HUES64 (cell line): Measurements from ENCODE around the gene TRPT1.

Experiments
- H3K27ac ChIP-seq: 2 replicates; pipeline ENCODE4 v1.7.0; 2013; ENCODE audit warnings: low read depth, low read length, inconsistent platforms
- H3K27me3 ChIP-seq: 2 replicates; pipeline ENCODE4 v1.6.1; 2013; ENCODE audit warnings: mild to moderate bottlenecking, low read length; ENCODE audit not compliant: insufficient read depth
- H3K36me3 ChIP-seq: 2 replicates; pipeline ENCODE4 v1.6.1; 2013; ENCODE audit warnings: mild to moderate bottlenecking, low read length; ENCODE audit not compliant: insufficient read depth
- H3K4me1 ChIP-seq: 2 replicates; pipeline ENCODE4 v1.6.1; 2013; ENCODE audit warnings: mild to moderate bottlenecking, low read length, moderate library complexity; ENCODE audit not compliant: insufficient read depth
- H3K4me3 ChIP-seq: 2 replicates; pipeline ENCODE4 v1.5.1; 2013; ENCODE audit warnings: mild to moderate bottlenecking, low read length, moderate library complexity
- H3K9ac ChIP-seq: 2 replicates; pipeline ENCODE4 v1.6.1; 2013; ENCODE audit warnings: mild to moderate bottlenecking, low read depth, low read length
- H3K9me3 ChIP-seq: 2 replicates; pipeline ENCODE4 v1.6.1; 2013; ENCODE audit warnings: low read depth, low read length; ENCODE audit not compliant: insufficient read depth
- WGBS: fragments of 150-250, 120-280 bp; methylation state at CpG from one replicate; pipeline ENCODE4 v1.1.7; 2013; ENCODE audit warnings: missing lambda C conversion rate; 5-methylcytosine and 5-hydroxymethylcytosine counted together

The TRPT1 gene

DNA sequence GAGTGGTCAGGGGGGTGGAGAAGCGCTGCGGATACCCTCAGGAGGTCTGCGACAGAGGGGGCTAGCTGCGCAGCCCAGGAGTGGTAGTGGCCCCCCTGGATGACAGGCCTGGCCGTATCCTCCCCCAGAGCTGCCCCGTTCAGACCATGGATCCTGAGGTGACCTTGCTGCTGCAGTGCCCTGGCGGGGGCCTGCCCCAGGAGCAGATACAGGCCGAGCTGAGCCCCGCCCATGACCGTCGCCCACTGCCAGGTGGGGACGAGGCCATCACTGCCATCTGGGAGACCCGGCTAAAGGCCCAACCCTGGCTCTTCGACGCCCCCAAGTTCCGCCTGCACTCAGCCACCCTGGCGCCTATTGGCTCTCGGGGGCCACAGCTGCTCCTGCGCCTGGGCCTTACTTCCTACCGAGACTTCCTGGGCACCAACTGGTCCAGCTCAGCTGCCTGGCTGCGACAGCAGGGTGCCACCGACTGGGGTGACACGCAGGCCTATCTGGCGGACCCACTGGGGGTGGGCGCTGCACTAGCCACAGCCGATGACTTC, 593 bp upstream of the TRPT1 start:
- H3K27ac ChIP-seq, result peak overlapping the region; percentile 28; the same call in 1 of the 2 replicates
- peaks cover 11% of the 10 kb centered on the region; the same call in 1 of the 2 replicates for H3K4me1 ChIP-seq

GRCh38 chr11:64224891-64225607, 937 bp downstream of the TRPT1 start:
- Histone ChIP-seq H3K27ac (no peak overlapping the region; the same call in 1 of the 2 replicates), H3K27me3 (no peaks in the 10 kb centered on the region), H3K4me3 (peak overlapping the region; percentile 82), H3K36me3 (peaks cover 12% of the 10 kb centered on the region), H3K9me3 (no peaks in the 10 kb centered on the region), H3K9ac (peak overlapping the region; percentile 75), H3K4me1 (peaks cover 11% of the 10 kb centered on the region; the same call in 1 of the 2 replicates)
- 75% methylated on average over 22 of the region's 22 CpGs for whole genome bisulfite sequencing

More for the DNA sequence above, 593 bp upstream of the TRPT1 start:
- Histone ChIP-seq H3K27me3 (no peaks in the 10 kb centered on the region), H3K4me3 (peak overlapping the region; percentile 82), H3K36me3 (peaks cover 4% of the 10 kb centered on the region; the same call in 1 of the 2 replicates), H3K9ac (peak overlapping the region; percentile 82), H3K9me3 (no peaks in the 10 kb centered on the region)
- 35% methylated on average over 26 of the region's 26 CpGs for WGBS

- Histone ChIP-seq H3K4me3 (no peak overlapping the region), H3K9me3 (no peaks in the 10 kb centered on the region), H3K9ac (no peak overlapping the region), H3K27me3 (no peaks in the 10 kb centered on the region), H3K27ac (no peak overlapping the region), H3K4me1 (peaks cover 11% of the 10 kb centered on the region; the same call in 1 of the 2 replicates), H3K36me3 (peaks cover 18% of the 10 kb centered on the region)
- 94% methylated on average over 17 of the region's 17 CpGs for WGBS
These were observed 1.7 kb downstream of the TRPT1 start for GRCh38 chr11:64224151-64224890.

DNA sequence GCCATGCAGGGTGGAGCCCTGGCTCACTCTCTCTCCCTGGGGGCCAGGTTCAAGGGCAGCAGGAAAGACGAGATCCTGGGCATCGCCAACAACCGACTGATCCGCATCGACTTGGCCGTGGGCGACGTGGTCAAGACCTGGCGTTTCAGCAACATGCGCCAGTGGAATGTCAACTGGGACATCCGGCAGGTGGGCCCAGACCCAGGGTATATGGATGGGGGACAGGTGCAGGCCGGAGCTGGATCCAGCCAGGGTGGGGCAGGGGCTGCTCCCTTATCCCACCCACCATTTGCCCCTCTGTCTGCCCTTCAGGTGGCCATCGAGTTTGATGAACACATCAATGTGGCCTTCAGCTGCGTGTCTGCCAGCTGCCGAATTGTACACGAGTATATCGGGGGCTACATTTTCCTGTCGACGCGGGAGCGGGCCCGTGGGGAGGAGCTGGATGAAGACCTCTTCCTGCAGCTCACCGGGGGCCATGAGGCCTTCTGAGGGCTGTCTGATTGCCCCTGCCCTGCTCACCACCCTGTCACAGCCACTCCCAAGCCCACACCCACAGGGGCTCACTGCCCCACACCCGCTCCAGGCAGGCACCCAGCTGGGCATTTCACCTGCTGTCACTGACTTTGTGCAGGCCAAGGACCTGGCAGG, 2.9 kb downstream of the TRPT1 start:
- Histone ChIP-seq H3K9ac (no peak overlapping the region), H3K4me3 (no peak overlapping the region), H3K27ac (no peak overlapping the region), H3K36me3 (peaks cover 18% of the 10 kb centered on the region), H3K4me1 (peaks cover 11% of the 10 kb centered on the region; the same call in 1 of the 2 replicates), H3K9me3 (no peaks in the 10 kb centered on the region), H3K27me3 (no peaks in the 10 kb centered on the region)
- WGBS, result 95% methylated on average over 24 of the region's 24 CpGs

GRCh38 chr11:64222651-64223000, 3.4 kb downstream of the TRPT1 start:
- WGBS, result 87% methylated on average over 9 of the region's 9 CpGs
- peaks cover 18% of the 10 kb centered on the region for H3K36me3 ChIP-seq
- H3K27ac ChIP-seq, result no peak overlapping the region
- H3K27me3 ChIP-seq, result no peaks in the 10 kb centered on the region
- no peaks in the 10 kb centered on the region for H3K9me3 ChIP-seq
- H3K9ac ChIP-seq, result no peak overlapping the region
- peaks cover 11% of the 10 kb centered on the region; the same call in 1 of the 2 replicates for H3K4me1 ChIP-seq
- H3K4me3 ChIP-seq, result no peak overlapping the region

- Histone ChIP-seq H3K36me3 (peaks cover 18% of the 10 kb centered on the region), H3K9me3 (no peaks in the 10 kb centered on the region), H3K4me3 (no peak overlapping the region), H3K27me3 (no peaks in the 10 kb centered on the region), H3K27ac (no peak overlapping the region), H3K9ac (no peak overlapping the region), H3K4me1 (peaks cover 4% of the 10 kb centered on the region; the same call in 1 of the 2 replicates)
- WGBS, result 94% methylated on average over 14 of the region's 14 CpGs
These were observed 5.2 kb downstream of the TRPT1 start for GRCh38 chr11:64220798-64221197.

GRCh38 chr11:64220271-64220670, 5.7 kb downstream of the TRPT1 start:
- H3K9me3 ChIP-seq, result no peaks in the 10 kb centered on the region
- no peak overlapping the region for H3K9ac ChIP-seq
- H3K4me3 ChIP-seq, result no peak overlapping the region
- H3K36me3 ChIP-seq, result peaks cover 18% of the 10 kb centered on the region
- H3K4me1 ChIP-seq, result peaks cover 3% of the 10 kb centered on the region; the same call in 1 of the 2 replicates
- no peaks in the 10 kb centered on the region for H3K27me3 ChIP-seq
- H3K27ac ChIP-seq, result no peak overlapping the region
- WGBS, result 91% methylated on average over 17 of the region's 17 CpGs

DNA sequence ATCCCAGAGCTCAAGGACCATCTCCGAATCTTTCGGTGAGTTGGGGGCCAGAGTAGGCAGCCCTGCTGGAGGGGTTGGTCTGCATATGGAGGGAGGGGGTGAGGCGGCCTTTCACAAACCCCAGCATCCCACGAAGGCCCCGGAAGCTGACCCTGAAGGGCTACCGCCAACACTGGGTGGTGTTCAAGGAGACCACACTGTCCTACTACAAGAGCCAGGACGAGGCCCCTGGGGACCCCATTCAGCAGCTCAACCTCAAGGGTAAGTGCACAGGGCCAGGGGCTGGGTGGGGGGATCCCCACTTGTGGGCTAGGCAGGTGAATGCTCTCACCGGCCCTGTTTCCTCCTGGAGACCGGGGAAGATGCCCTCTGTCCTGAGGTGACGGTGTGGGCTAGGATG, 6.2 kb downstream of the TRPT1 start:
- WGBS, result 92% methylated on average over 9 of the region's 10 CpGs
- Histone ChIP-seq H3K27me3 (no peaks in the 10 kb centered on the region), H3K4me3 (no peak overlapping the region), H3K27ac (no peak overlapping the region), H3K9ac (no peak overlapping the region), H3K36me3 (peaks cover 18% of the 10 kb centered on the region), H3K9me3 (no peaks in the 10 kb centered on the region), H3K4me1 (no peaks in the 10 kb centered on the region)

- Histone ChIP-seq H3K9me3 (no peaks in the 10 kb centered on the region), H3K27ac (no peak overlapping the region), H3K27me3 (no peaks in the 10 kb centered on the region), H3K36me3 (peaks cover 18% of the 10 kb centered on the region), H3K9ac (no peak overlapping the region), H3K4me3 (no peak overlapping the region), H3K4me1 (no peaks in the 10 kb centered on the region)
- 96% methylated on average over 7 of the region's 7 CpGs for WGBS
These were observed 6.7 kb downstream of the TRPT1 start for GRCh38 chr11:64219354-64219684.

GRCh38 chr11:64218628-64219353, 7.2 kb downstream of the TRPT1 start:
- Histone ChIP-seq H3K9ac (no peak overlapping the region), H3K36me3 (peaks cover 15% of the 10 kb centered on the region)
- WGBS, result 95% methylated on average over 11 of the region's 11 CpGs

More at GRCh38 chr11:64218628-64219353, 7.2 kb downstream of the TRPT1 start:
- no peak overlapping the region for H3K27ac ChIP-seq
- H3K4me1 ChIP-seq, result no peaks in the 10 kb centered on the region
- no peaks in the 10 kb centered on the region for H3K27me3 ChIP-seq
- H3K4me3 ChIP-seq, result no peak overlapping the region
- H3K9me3 ChIP-seq, result no peaks in the 10 kb centered on the region
